MM.1S (cell line): ENCODE measurements around the gene FDPS.

Experiments used
- DNase-seq: peaks from one replicate; pipeline ENCODE4 v3.0.0-alpha.2; 2015
- H2AFZ ChIP-seq: fragments of 300-600 bp; sonication (generic); 2 replicates; pipeline ENCODE4 v1.6.0; 2016; ENCODE audit warnings: antibody characterized with exemption, low read length
- H3F3A ChIP-seq: fragments of 300-600 bp; sonication (generic); 2 replicates; pipeline ENCODE4 v1.6.1; 2016; ENCODE audit warnings: mild to moderate bottlenecking, antibody characterized with exemption, low read length, moderate library complexity, mixed read lengths; ENCODE audit not compliant: insufficient read depth
- H3K27ac ChIP-seq: fragments of 300-600 bp; sonication (generic); 2 replicates; pipeline ENCODE4 v1.5.1; 2016; ENCODE audit warnings: mild to moderate bottlenecking, low read length
- H3K27me3 ChIP-seq: fragments of 300-600 bp; sonication (generic); replicated peaks from 2 replicates; pipeline ENCODE4 v1.6.0; 2016; ENCODE audit warnings: low read length; ENCODE audit not compliant: insufficient read depth
- H3K36me3 ChIP-seq: fragments of 300-600 bp; sonication (generic); replicated peaks from 2 replicates; pipeline ENCODE4 v1.6.1; 2016; ENCODE audit warnings: mild to moderate bottlenecking, low read length, mixed read lengths; ENCODE audit not compliant: insufficient read depth
- H3K4me1 ChIP-seq: fragments of 300-600 bp; sonication (generic); 2 replicates; pipeline ENCODE4 v1.6.1; 2016; ENCODE audit warnings: low read length, mixed read lengths
- H3K4me2 ChIP-seq: fragments of 300-600 bp; sonication (generic); 2 replicates; pipeline ENCODE4 v1.6.0; 2016; ENCODE audit warnings: low read depth, low read length
- H3K4me3 ChIP-seq: fragments of 300-600 bp; sonication (generic); 2 replicates; pipeline ENCODE4 v1.5.1; 2016; ENCODE audit warnings: low read length, mixed read lengths
- H3K79me2 ChIP-seq: fragments of 300-600 bp; sonication (generic); 2 replicates; pipeline ENCODE4 v1.6.1; 2016; ENCODE audit warnings: mixed run types, low read length, mixed read lengths
- H3K9ac ChIP-seq: fragments of 300-600 bp; sonication (generic); 2 replicates; pipeline ENCODE4 v1.6.1; 2016; ENCODE audit warnings: low read length, mixed read lengths
- H3K9me2 ChIP-seq: fragments of 300-600 bp; sonication (generic); replicated peaks from 2 replicates; pipeline ENCODE4 v1.6.1; 2016; ENCODE audit warnings: mild to moderate bottlenecking, low read length, mixed read lengths; ENCODE audit not compliant: insufficient read depth
- H3K9me3 ChIP-seq: fragments of 300-600 bp; sonication (generic); replicated peaks from 2 replicates; pipeline ENCODE4 v1.6.1; 2016; ENCODE audit warnings: mild to moderate bottlenecking, low read length, mixed read lengths; ENCODE audit not compliant: insufficient read depth
- H4K20me1 ChIP-seq: fragments of 300-600 bp; sonication (generic); 2 replicates; pipeline ENCODE4 v1.6.1; 2016; ENCODE audit warnings: mild to moderate bottlenecking, low read length, moderate library complexity, mixed read lengths; ENCODE audit not compliant: insufficient read depth
- CTCF ChIP-seq: fragments of 300-600 bp; sonication (generic); IDR thresholded peaks from 2 replicates; pipeline ENCODE4 v1.5.1; 2016; ENCODE audit warnings: antibody characterized with exemption, low read length, mixed read lengths
- EZH2 ChIP-seq: fragments of 300-600 bp; sonication (generic); optimal IDR thresholded peaks from 2 replicates; pipeline ENCODE3; 2017; ENCODE audit warnings: low read depth, mild to moderate bottlenecking, antibody characterized with exemption, low read length, mixed read lengths
- EZH2phosphoT487 ChIP-seq: fragments of 300-600 bp; sonication (generic); IDR thresholded peaks from 2 replicates; pipeline ENCODE4 v1.6.1; 2018; ENCODE audit warnings: antibody characterized with exemption, low read length

The FDPS gene

GRCh38 chr1:155300024-155300423 is 8.6 kb upstream of the FDPS start:
- TF ChIP-seq EZH2 (no peak), EZH2phosphoT487 (no peak), CTCF (no peak)

GRCh38 chr1:155300553-155301329 is 7.9 kb upstream of the FDPS start:
- H4K20me1 ChIP-seq = no peaks in the 10 kb centered on the region
- no peaks in the 10 kb centered on the region for H3K79me2 ChIP-seq
- peaks cover 13% of the 10 kb centered on the region for H3F3A ChIP-seq
- H3K36me3 ChIP-seq = no peaks in the 10 kb centered on the region
- H3K9ac ChIP-seq = no peak overlapping the region
- H3K9me2 ChIP-seq = no peaks in the 10 kb centered on the region
- TF ChIP-seq CTCF = no peak
- DNase-seq = no peak
- H3K4me3 ChIP-seq = no peak overlapping the region
- H3K27ac ChIP-seq = no peak overlapping the region
- peaks cover 15% of the 10 kb centered on the region for H3K4me1 ChIP-seq
- no peaks in the 10 kb centered on the region for H3K9me3 ChIP-seq
- H3K27me3 ChIP-seq = no peaks in the 10 kb centered on the region
- no peak overlapping the region for H2AFZ ChIP-seq
- H3K4me2 ChIP-seq = no peak overlapping the region

More at GRCh38 chr1:155300024-155300423, 8.6 kb upstream of the FDPS start:
- no peak overlapping the region for H2AFZ ChIP-seq
- no peak overlapping the region for H3K27ac ChIP-seq
- no peaks in the 10 kb centered on the region for H3K79me2 ChIP-seq
- H3K4me3 ChIP-seq = no peak overlapping the region
- no peaks in the 10 kb centered on the region for H4K20me1 ChIP-seq
- no peak for DNase-seq
- no peak overlapping the region for H3K4me2 ChIP-seq
- H3K36me3 ChIP-seq = no peaks in the 10 kb centered on the region
- H3K9me2 ChIP-seq = no peaks in the 10 kb centered on the region
- no peak overlapping the region for H3K9ac ChIP-seq
- H3K27me3 ChIP-seq = no peaks in the 10 kb centered on the region
- peaks cover 13% of the 10 kb centered on the region for H3F3A ChIP-seq
- H3K4me1 ChIP-seq = peaks cover 15% of the 10 kb centered on the region
- H3K9me3 ChIP-seq = no peaks in the 10 kb centered on the region

- H3K4me1 ChIP-seq = peaks cover 15% of the 10 kb centered on the region
- H3K9me3 ChIP-seq = no peaks in the 10 kb centered on the region
- H3K4me2 ChIP-seq = no peak within 1 kb of the TSS
- no peaks in the 10 kb centered on the region for H3K36me3 ChIP-seq
- TF ChIP-seq CTCF (no peak), EZH2phosphoT487 (no peak), EZH2 (no peak)
- H3K9ac ChIP-seq = no peak within 1 kb of the TSS
- no peaks in the 10 kb centered on the region for H3K9me2 ChIP-seq
- no peaks in the 10 kb centered on the region for H3K79me2 ChIP-seq
- no peak within 1 kb of the TSS for H3K4me3 ChIP-seq
- H4K20me1 ChIP-seq = no peaks in the 10 kb centered on the region
- DNase-seq = no peak
- H2AFZ ChIP-seq = no peak within 1 kb of the TSS
- peaks cover 13% of the 10 kb centered on the region for H3F3A ChIP-seq
- H3K27me3 ChIP-seq = no peaks in the 10 kb centered on the region
- H3K27ac ChIP-seq = no peak within 1 kb of the TSS
Observed at GRCh38 chr1:155301342-155301841, 7.3 kb upstream of the FDPS start, which contains the start of gene PKLR. PKLR (minus strand) TSS chr1:155301438; CDS start chr1:155301395, 43 bp downstream.
